SU-DHL-6 (cell line): ENCODE results near the gene ZSCAN1.

Experiments used
- H2AFZ ChIP-seq: fragments of 200-600 bp; sonication (generic); 2 replicates; pipeline ENCODE4 v1.6.1; 2014; ENCODE audit warnings: low read depth, mild to moderate bottlenecking, moderate library complexity, mixed read lengths, antibody characterized with exemption, low read length; ENCODE audit not compliant: severe bottlenecking
- H3F3A ChIP-seq: fragments of 200-600 bp; shearing (Covaris generic); 2 replicates; pipeline ENCODE4 v1.6.0; 2016; ENCODE audit warnings: antibody characterized with exemption, mild to moderate bottlenecking; ENCODE audit not compliant: insufficient read depth
- H3K27ac ChIP-seq: fragments of 200-600 bp; sonication (generic); 2 replicates; pipeline ENCODE4 v1.5.1; 2016; ENCODE audit warnings: low read depth, mild to moderate bottlenecking, low read length, moderate library complexity, mixed read lengths
- H3K27me3 ChIP-seq: fragments of 200-600 bp; sonication (generic), shearing (Covaris generic); 2 replicates; pipeline ENCODE4 v1.6.0; 2014; ENCODE audit warnings: mild to moderate bottlenecking, low read length
- H3K36me3 ChIP-seq: fragments of 200-600 bp; sonication (generic); 2 replicates; pipeline ENCODE4 v1.6.1; 2014; ENCODE audit warnings: mild to moderate bottlenecking, low read length, mixed read lengths
- H3K4me2 ChIP-seq: fragments of 300-600, 200-600 bp; shearing (Covaris generic), sonication (generic); 2 replicates; pipeline ENCODE4 v1.6.0; 2014; ENCODE audit warnings: low read length, low read depth, mild to moderate bottlenecking; ENCODE audit not compliant: poor library complexity, severe bottlenecking
- H3K4me3 ChIP-seq: fragments of 200-600 bp; sonication (generic); 2 replicates; pipeline ENCODE4 v1.5.1; 2014; ENCODE audit warnings: antibody characterized with exemption, low read length, mild to moderate bottlenecking, mixed read lengths; ENCODE audit not compliant: insufficient read depth, poor library complexity, severe bottlenecking
- H3K79me2 ChIP-seq: fragments of 200-600 bp; sonication (generic); 2 replicates; pipeline ENCODE4 v1.6.1; 2014; ENCODE audit warnings: mild to moderate bottlenecking, low read length, moderate library complexity; ENCODE audit not compliant: insufficient read depth
- H3K9ac ChIP-seq: fragments of 200-600 bp; sonication (generic); 2 replicates; pipeline ENCODE4 v1.7.0; 2014; ENCODE audit warnings: mild to moderate bottlenecking, low read length
- H3K9me2 ChIP-seq: fragments of 200-600 bp; sonication (generic); replicated peaks from 2 replicates; pipeline ENCODE4 v1.6.1; 2014; ENCODE audit warnings: low read length; ENCODE audit not compliant: insufficient read depth
- H3K9me3 ChIP-seq: fragments of 200-600 bp; sonication (generic); 2 replicates; pipeline ENCODE4 v1.6.1; 2014; ENCODE audit warnings: low read length, mixed read lengths; ENCODE audit not compliant: insufficient read depth
- H4K20me1 ChIP-seq: fragments of 200-600 bp; sonication (generic); 2 replicates; pipeline ENCODE4 v1.6.1; 2014; ENCODE audit warnings: low read depth, mild to moderate bottlenecking, antibody characterized with exemption, low read length, moderate library complexity, mixed read lengths
- CTCF ChIP-seq: fragments of 200-600 bp; sonication (generic); IDR thresholded peaks from one replicate; pipeline ENCODE4 v1.5.1; 2017; ENCODE audit warnings: antibody characterized with exemption, mild to moderate bottlenecking, low read length, moderate library complexity; ENCODE audit not compliant: insufficient read depth, poor library complexity, severe bottlenecking
- EZH2phosphoT487 ChIP-seq: fragments of 200-600 bp; sonication (generic), shearing (Covaris generic); conservative IDR thresholded peaks from 2 replicates; pipeline ENCODE4 v1.6.1; 2018; ENCODE audit warnings: mild to moderate bottlenecking, antibody characterized with exemption, low read length, moderate library complexity, mixed read lengths

The ZSCAN1 gene

DNA sequence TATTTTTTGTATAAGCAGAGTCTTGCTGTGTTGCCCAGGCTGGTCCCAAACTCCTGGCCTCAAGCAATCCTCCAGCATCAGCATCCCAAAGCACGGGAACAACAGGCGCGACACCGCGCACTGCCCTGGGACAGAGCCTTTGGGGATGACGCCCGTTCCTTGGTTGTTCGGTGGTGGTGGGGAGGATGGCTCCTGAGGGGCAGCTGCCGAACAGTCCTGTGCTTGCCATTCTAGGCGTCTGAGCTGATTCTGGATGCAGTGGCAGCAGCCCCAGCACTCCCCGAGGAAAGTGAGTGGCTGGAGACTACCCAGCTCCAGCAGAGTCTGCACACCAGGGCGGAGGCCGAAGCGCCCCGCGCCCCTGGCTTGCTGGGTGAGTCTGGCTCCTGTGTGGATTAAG, 18.4 kb downstream of the ZSCAN1 start:
- Histone ChIP-seq H3K9ac (no peak overlapping the region), H3K9me2 (no peaks in the 10 kb centered on the region), H3K4me2 (no peak overlapping the region), H3K36me3 (no peaks in the 10 kb centered on the region), H3K79me2 (no peaks in the 10 kb centered on the region), H3K9me3 (peaks cover 3% of the 10 kb centered on the region; the same call in 1 of the 2 replicates), H3K27ac (no peak overlapping the region), H4K20me1 (no peaks in the 10 kb centered on the region), H2AFZ (no peak overlapping the region), H3K4me3 (no peak overlapping the region), H3F3A (no peaks in the 10 kb centered on the region), H3K27me3 (no peaks in the 10 kb centered on the region)
- TF ChIP-seq CTCF (no peak), EZH2phosphoT487 (no peak)

GRCh38 chr19:58053480-58054156, 19.8 kb downstream of the ZSCAN1 start:
- Histone ChIP-seq H3K9ac (no peak overlapping the region), H3K9me2 (no peaks in the 10 kb centered on the region), H3K4me3 (no peak overlapping the region), H3K4me2 (no peak overlapping the region), H3K27me3 (no peaks in the 10 kb centered on the region), H3F3A (no peaks in the 10 kb centered on the region), H3K27ac (no peak overlapping the region), H3K79me2 (no peaks in the 10 kb centered on the region), H3K9me3 (peaks cover 3% of the 10 kb centered on the region; the same call in 1 of the 2 replicates), H3K36me3 (no peaks in the 10 kb centered on the region), H4K20me1 (no peaks in the 10 kb centered on the region), H2AFZ (no peak overlapping the region)
- TF ChIP-seq CTCF (no peak), EZH2phosphoT487 (no peak)

DNA sequence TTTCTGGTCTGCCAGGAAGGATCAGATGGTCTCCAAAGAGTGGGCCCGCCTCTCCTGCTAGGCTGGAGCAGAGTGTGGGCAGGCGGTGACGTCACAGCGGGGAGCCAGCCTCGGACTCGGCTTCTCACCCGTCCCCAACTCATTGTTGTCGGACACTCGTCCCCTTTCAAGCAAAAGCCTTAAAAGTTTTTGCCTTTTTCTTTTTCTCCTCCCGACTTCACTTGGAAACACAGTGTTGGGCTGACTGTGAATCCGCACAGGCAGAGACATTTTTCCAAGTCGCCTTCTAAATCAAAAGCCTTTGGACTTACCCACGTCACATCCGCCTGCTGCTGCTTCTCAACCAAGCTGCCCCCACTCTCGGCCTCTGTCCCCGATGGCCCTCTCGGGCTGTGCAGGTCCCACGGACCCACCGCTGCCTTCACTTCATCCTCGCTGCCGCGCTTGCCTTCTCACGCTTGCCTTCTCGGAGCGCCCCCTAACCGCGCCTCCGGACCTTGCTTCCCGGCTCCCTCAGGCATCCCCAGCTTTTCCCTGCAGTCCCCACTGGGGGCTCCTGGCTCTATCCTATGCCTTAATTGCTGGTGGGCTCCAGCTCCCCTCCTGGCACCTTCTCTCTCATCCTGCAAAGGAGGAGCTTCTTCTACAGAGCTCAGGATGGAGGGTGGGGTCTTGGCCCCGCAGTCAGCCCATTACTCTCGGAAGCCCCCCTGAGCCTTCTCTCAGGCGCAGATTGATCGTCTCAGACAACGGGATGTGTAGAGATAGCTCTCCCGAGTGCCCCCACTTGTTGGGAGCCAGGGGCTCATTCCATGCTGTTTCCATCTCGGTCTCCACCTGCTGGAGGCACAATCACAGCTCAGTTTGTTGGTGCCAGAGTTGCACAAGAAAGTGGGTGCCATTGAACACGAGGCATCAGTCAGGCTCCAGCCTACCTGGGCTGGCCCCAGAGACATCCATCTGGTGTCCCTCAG, 21.4 kb downstream of the ZSCAN1 start:
- H3K27me3 ChIP-seq: no peaks in the 10 kb centered on the region
- no peaks in the 10 kb centered on the region for H3K36me3 ChIP-seq
- H3K4me2 ChIP-seq: no peak overlapping the region
- TF ChIP-seq EZH2phosphoT487 (no peak), CTCF (no peak)
- no peak overlapping the region for H2AFZ ChIP-seq
- no peaks in the 10 kb centered on the region for H3K79me2 ChIP-seq
- no peak overlapping the region for H3K4me3 ChIP-seq
- H3K9me3 ChIP-seq: peaks cover 3% of the 10 kb centered on the region; the same call in 1 of the 2 replicates
- no peak overlapping the region for H3K9ac ChIP-seq
- no peaks in the 10 kb centered on the region for H3K9me2 ChIP-seq
- no peaks in the 10 kb centered on the region for H4K20me1 ChIP-seq
- no peaks in the 10 kb centered on the region for H3F3A ChIP-seq
- no peak overlapping the region for H3K27ac ChIP-seq
